SKM-1 (cell line): ENCODE measurements around the gene SKA1.
"Not testable (repeated sequence)": the region's sequence is repeated elsewhere in the genome, so short reads cannot be mapped to it uniquely, and the experiment has no call there.

Source experiments
- DNase-seq: peaks from one replicate; lab custom pipeline; 2025; ENCODE audit not compliant: unreplicated experiment; lab: John Stamatoyannopoulos, UW

Gene SKA1

GRCh38 chr18:50393802-50394201 is 19.0 kb downstream of the SKA1 start:
- DNase-seq, result no peak

GRCh38 chr18:50395093-50395492 is 20.2 kb downstream of the SKA1 start:
- DNase-seq, result no peak

DNA sequence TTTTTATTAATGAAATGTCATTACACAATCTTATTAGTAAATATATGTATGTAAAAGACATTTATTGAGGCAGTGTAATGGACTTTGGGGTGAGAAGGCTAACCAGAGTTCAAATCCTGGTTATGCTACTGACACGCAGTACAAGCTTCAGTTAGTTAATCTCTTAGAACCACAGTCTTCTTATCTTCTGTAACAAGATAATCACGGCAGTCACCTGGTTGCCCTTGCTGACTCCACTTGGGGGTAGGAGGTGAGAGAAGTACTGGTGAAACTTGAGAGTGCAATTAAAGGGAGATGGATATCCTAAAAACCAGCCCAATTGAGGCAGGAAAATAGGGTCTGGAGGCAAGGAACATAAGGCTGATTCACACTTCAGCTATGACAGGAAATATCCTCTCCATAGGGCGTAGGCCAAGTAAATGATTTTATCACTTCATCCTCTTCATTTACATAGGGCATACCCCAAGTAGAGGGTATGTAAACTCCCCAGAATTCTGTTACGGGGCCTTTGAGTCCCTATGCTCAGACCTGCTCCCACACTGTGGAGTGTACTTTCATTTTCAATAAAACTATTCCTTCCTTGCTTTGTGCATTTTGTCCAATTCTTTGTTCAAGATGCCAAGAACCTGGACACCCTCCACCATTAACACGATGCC is 21.3 kb downstream of the SKA1 start:
- no peak for DNase-seq

- DNase-seq, result no peak
Observed at GRCh38 chr18:50397023-50397422, 22.2 kb downstream of the SKA1 start.

DNA sequence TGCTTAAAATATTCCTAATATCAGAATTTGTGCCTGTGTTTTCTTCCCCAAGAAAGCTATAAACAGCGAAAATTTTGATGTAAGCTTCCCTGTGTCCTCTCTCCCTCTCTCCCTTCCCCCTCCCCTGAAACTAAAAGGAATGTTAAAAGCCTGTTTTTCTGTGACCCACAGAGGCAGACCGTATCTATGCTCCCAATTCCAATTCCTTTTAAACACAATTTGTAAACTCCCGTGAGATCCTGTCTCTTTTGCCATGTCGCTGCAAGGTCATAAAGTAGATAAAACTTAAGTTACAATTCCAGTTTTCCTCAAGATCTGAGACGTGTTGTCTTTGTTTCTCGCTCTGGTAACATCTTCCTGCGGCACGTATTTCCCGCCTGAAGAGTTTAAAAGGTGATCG is 23.3 kb downstream of the SKA1 start:
- no peak for DNase-seq

- no peak for DNase-seq
Observed at GRCh38 chr18:50398947-50399346, 24.1 kb downstream of the SKA1 start.

- DNase-seq, result no peak
Observed at GRCh38 chr18:50399582-50399981, 24.7 kb downstream of the SKA1 start.

GRCh38 chr18:50400438-50400837 is 25.6 kb downstream of the SKA1 start:
- not testable (repeated sequence) for DNase-seq

- DNase-seq, result no peak
Observed at GRCh38 chr18:50401295-50401694, 26.4 kb downstream of the SKA1 start.

GRCh38 chr18:50401888-50402287 is 27.0 kb downstream of the SKA1 start:
- no peak for DNase-seq

DNA sequence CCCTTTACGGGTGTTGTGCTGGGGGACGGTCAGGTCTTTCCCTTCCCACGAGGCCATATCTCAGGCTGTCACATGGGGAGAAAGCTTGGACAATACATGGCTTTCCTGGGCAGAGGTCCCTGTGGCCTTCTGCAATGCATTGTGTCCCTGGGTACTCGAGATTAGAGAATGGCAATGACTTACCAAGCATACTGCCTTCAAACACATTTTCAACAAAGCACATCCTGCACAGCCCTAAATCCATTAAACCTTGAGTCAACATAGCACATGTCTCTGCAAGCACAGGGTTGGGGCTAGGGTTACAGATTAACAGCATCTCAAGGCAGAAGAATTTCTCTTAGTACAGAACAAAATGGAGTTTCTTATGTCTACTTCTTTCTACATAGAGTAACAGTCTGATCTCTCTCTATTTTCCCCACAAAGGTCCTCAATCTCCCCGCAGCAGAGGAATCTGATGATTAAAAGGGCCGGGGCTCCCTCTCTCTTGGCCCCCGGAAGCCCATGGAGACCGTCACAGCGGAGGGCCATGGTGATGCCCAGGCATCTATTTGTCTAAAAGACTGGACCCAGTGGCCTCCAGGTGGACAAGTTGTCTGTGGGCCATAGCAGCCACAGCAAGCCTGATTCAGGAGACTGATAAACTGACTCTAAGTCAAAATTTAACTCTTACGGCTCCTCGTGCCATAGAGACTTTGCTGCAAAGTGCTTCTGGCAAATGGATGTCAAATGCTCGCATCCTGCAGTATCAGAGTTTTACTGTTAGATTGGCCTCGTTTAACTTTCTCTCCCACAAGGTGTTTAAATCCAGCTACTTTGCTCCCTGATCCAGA is 30.1 kb downstream of the SKA1 start:
- not testable (repeated sequence) for DNase-seq

DNA sequence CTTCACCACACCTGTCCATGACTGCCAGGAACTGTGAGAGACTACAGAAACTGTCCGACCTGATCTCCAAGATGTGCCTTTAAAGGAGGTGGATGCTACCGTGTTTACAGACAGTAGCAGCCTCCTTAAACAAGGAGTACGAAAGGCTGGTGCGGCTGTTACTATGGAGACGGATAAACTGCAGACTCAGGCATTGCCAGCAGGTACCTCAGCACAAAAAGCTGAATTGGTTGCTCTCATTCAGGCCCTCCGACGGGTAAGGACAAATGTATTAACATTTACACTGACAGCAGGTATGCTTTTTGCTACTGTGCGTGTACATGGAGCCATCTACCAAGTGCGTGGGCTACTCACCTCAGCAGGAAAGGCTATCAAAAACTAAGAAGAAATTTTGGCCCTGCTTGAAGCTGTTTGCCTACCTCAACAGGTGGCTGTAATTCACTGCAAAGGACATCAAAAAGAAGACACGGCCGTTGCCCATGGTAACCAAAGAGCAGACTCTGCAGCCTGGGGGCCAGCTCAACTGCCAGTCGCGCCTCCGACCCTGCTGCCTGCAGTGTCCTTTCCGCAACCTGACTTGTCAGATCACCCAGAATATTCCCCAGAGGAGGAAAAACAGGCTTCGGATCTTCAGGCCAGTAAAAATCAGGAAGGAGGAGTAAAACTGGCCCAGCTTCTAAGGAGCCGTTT is 30.9 kb downstream of the SKA1 start:
- DNase-seq, result no peak

GRCh38 chr18:50409236-50409635 is 34.4 kb downstream of the SKA1 start:
- no peak for DNase-seq

DNA sequence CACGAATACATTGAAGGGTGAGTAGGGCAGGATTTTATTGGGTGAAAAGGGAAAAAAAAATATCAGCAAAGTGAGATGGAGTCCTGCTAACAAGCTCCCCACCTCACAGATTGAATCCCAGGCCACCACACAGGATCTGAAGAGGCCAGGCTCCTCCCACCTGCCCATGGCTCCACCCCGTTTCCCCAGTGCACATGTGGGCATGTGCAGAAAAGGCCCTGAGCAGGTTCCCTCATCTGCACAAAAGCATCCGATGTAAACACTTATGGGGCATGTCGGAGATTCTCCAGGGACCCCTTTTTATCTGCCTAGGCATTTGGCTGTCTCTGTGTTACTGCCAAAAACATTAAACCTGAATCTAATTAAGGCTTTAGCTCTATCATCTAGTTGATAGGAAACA is 35.2 kb downstream of the SKA1 start:
- DNase-seq, result no peak

DNA sequence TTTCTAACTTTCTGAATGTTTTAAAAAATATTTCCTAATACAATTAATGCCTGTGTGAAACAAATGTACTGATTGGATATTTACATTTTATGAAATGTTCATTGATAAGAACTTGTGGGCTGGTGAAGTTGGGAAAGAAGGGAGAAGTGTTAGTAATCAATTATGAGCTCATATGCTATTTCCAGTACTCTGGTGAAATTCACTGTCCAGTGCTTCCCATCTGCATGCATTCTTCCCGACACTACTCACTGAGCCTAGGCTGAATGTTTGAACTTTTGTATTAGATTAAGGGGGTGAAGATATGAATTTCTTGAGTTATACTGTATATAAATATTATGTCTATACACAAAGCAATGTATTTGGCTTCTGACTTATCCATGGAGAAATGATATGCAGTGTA is 36.0 kb downstream of the SKA1 start:
- no peak for DNase-seq

DNA sequence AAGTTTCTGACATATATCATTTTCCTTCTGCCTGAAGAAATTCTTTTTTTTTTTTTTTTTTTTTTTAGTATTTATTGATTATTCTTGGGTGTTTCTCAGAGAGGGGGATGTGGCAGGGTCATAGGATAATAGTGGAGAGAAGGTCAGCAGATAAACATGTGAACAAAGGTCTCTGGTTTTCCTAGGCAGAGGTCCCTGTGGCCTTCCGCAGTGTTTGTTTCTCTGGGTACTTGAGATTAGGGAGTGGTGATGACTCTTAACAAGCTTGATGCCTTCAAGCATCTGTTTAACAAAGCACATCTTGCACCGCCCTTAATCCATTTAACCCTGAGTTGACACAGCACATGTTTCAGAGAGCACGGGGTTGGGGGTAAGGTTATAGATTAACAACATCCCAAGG is 42.0 kb downstream of the SKA1 start:
- DNase-seq, result not testable (repeated sequence)

DNA sequence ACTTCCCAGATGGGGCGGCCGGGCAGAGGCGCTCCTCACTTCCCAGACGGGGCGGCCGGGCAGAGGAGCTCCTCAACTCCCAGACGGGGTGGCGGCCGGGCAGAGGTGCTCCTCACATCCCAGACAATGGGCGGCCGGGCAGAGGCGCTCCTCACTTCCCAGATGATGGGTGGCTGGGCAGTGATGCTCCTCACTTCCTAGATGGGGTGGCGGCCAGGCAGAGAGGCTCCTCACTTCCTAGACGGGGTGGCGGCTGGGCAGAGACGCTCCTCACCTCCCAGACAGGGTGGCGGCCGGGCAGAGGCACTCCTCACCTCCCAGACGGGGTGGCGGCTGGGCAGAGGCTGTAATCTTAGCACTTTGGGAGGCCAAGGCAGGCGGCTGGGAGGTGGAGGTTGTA is 42.9 kb downstream of the SKA1 start:
- not testable (repeated sequence) for DNase-seq

DNA sequence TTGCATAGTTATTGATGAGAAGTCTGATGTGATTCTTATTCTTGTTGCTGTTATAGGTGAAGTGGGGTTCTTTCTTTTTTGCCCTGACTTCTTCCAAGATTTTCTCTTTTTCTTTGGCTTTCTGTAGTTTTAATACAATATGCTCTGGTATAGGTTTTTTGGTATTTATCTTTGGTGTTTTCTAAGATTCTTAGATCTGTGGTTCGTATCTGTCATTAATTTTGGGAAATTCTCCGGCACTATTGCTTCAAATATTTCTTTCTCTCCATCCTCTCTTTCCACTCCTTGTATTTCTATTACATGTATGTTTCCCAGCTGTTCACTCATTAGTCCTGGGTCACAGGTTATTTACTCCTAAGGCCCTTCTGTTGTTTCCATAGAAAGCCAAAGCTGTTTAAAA is 43.8 kb downstream of the SKA1 start:
- no peak for DNase-seq

- no peak for DNase-seq
Observed at GRCh38 chr18:50422286-50422898, 47.5 kb downstream of the SKA1 start.

DNA sequence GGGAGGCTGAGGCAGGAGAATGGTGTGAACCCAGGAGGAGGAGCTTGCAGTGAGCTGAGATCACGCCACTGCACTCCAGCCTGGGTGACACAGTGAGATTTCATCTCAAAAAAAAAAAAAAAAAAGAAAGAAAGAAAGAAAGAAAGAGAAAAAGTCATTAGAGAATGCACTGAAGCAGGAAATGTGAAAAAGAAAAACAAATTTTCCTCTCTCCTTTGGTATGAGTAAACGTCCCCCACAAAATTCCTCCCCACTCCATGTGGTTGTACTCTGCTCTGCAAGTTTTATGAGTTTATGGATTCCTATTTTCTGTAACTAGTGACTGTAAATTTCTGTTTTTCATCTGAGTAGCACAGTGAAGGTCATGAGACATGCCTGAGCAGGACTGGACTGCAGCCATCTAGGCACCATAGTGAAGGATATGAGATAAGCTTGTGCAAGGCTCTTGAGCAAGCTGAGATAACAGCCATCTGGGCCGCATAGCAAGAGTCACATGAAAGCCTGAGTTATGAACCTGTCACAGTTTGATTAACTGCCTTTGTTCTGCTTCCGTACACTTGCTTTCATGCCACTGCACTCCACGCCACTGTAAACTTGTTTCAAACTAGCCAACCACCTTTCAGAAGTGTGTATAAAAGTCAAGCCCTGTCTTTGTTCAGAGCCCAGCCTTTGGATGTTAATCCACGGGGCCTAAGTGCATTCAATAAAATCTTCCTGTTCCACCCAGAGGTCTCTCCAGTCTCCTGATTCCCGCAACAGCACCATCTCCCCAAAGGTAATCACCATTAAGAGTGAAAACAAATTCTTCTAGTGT is 50.2 kb downstream of the SKA1 start:
- no peak for DNase-seq

DNA sequence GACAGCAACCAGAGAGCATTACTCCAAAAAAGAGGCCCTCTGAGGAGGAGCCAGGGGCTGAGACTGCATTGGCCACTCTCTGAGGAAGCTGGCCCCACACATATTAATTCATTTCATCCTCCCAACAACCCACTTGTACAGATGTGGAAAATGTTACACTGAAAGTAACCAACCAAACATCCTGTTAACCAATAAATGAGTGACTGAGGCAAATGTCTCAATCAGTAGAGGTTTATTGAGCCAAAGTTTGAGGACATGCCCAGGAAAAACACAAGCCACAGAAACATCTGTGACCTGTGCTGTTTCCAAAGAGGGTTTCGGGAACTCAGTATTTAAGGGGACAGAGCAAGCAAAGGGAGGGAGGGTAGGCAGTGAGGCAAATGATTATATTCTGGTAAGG is 53.0 kb downstream of the SKA1 start:
- peak; percentile 13 for DNase-seq
